KG1 (cell line): ENCODE data around the gene SESN2.

Experiments used
- DNase-seq: peaks from one replicate; lab custom pipeline; 2025; lab: John Stamatoyannopoulos, UW

The SESN2 gene

GRCh38 chr1:28259252-28259933 lies at the start of gene SESN2:
Gene SESN2 (plus strand): TSS chr1:28259518. CDS start chr1:28259848, 330 bp downstream.
- peak; percentile 95 for DNase-seq

- DNase-seq: no peak
These were observed 49.6 kb upstream of the SESN2 start for GRCh38 chr1:28209700-28210099.

GRCh38 chr1:28213315-28213714 lies 46.0 kb upstream of the SESN2 start:
- DNase-seq: no peak

- DNase-seq: no peak
These were observed 30.2 kb upstream of the SESN2 start for GRCh38 chr1:28229089-28229488.

- no peak for DNase-seq
These were observed 29.3 kb upstream of the SESN2 start for GRCh38 chr1:28229996-28230395.

- peak; percentile 90 for DNase-seq
These were observed 26.6 kb upstream of the SESN2 start, which contains the start of gene DNAJC8 for GRCh38 chr1:28232558-28233263. Gene DNAJC8 (minus strand): TSS chr1:28233029. CDS start chr1:28232998, 31 bp downstream.

GRCh38 chr1:28233264-28233606 lies 26.1 kb upstream of the SESN2 start:
- no peak for DNase-seq

GRCh38 chr1:28235755-28236655 lies 23.3 kb upstream of the SESN2 start, which contains the start of gene ATP5IF1:
Gene ATP5IF1 (plus strand): TSS chr1:28236124. CDS start chr1:28236184, 60 bp downstream.
- DNase-seq: peak; percentile 83

GRCh38 chr1:28236656-28237322 lies 22.5 kb upstream of the SESN2 start:
- DNase-seq: no peak

- no peak for DNase-seq
These were observed 20.3 kb upstream of the SESN2 start for GRCh38 chr1:28239004-28239403.

GRCh38 chr1:28240024-28240423 lies 19.3 kb upstream of the SESN2 start:
- no peak for DNase-seq

GRCh38 chr1:28241638-28242241 lies 17.6 kb upstream of the SESN2 start:
- no peak for DNase-seq

- no peak for DNase-seq
These were observed 15.5 kb upstream of the SESN2 start for GRCh38 chr1:28243685-28244311.

GRCh38 chr1:28244549-28245251 lies 14.6 kb upstream of the SESN2 start:
- DNase-seq: no peak

GRCh38 chr1:28246427-28246832 lies 12.9 kb upstream of the SESN2 start:
- peak; percentile 80 for DNase-seq

GRCh38 chr1:28247612-28248272 lies 11.6 kb upstream of the SESN2 start:
- no peak for DNase-seq

- DNase-seq: peak; percentile 81
These were observed 10.9 kb upstream of the SESN2 start for GRCh38 chr1:28248273-28249012.

- DNase-seq: no peak
These were observed 10.1 kb upstream of the SESN2 start for GRCh38 chr1:28249013-28249865.
